ENCODE measurements around the gene MTFR1L. TPM values are rescaled to one million over a fixed set of nuclear protein-coding genes. Genes with fewer than 3 reads are reported as not detected.

MTFR1L gene
- total and polyA plus RNA-seq, 8 donors = 39.3 to 301 (median 59.3) TPM

DNA sequence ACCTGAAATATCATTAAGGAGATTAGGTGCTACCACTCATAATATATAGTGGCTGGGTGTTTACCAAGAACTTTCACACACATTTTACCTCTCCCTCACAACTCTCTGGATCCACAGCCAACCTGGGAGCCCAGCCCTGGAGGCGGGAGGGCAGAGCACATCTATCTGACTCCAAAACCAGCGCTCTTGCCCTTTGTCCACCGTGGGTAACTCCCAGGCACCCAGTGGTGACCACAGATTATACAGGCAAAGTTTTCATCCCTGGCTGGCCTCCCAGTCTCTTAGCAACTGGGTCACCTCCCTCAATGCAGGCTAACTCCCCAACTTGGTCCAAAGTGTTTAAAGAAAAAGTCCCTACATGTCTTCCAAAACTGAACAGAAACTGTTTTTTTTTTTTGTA, 53.4 kb downstream of the MTFR1L start:
- Histone ChIP-seq H3K27ac (peak overlapping the region; percentile 9 to 55 (median 39)), H3K4me1 (peaks cover 56 to 76% (median 65%) of the 10 kb centered on the region in 4 donors), H3K9me3 (no peaks in the 10 kb centered on the region), H3K36me3 (peaks cover 0 to 14% (median 3%) of the 10 kb centered on the region in 4 donors), H3K27me3 (no peaks in the 10 kb centered on the region), H3K4me3 (no peak overlapping the region)
- peak; percentile 61 to 64 for DNase-seq
- WGBS, 5 donors = 30 to 48% (median 39%) methylated on average over 3 of the region's 3 CpGs
- intact Hi-C loops (cut with DNase I; ENCODE audit: low total_unique reads) = no loop called here
- TF ChIP-seq POLR2AphosphoS5 (IDR thresholded peaks at IDR 0.05) = no peak
- TF ChIP-seq, protein P1, sequence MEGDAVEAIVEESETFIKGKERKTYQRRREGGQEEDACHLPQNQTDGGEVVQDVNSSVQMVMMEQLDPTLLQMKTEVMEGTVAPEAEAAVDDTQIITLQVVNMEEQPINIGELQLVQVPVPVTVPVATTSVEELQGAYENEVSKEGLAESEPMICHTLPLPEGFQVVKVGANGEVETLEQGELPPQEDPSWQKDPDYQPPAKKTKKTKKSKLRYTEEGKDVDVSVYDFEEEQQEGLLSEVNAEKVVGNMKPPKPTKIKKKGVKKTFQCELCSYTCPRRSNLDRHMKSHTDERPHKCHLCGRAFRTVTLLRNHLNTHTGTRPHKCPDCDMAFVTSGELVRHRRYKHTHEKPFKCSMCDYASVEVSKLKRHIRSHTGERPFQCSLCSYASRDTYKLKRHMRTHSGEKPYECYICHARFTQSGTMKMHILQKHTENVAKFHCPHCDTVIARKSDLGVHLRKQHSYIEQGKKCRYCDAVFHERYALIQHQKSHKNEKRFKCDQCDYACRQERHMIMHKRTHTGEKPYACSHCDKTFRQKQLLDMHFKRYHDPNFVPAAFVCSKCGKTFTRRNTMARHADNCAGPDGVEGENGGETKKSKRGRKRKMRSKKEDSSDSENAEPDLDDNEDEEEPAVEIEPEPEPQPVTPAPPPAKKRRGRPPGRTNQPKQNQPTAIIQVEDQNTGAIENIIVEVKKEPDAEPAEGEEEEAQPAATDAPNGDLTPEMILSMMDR (IDR thresholded peaks at IDR 0.05) = no peak
- no peak for TF ChIP-seq POLR2A (IDR thresholded peaks at IDR 0.05)
- no peak for TF ChIP-seq EP300 (IDR thresholded peaks at IDR 0.05)

DNA sequence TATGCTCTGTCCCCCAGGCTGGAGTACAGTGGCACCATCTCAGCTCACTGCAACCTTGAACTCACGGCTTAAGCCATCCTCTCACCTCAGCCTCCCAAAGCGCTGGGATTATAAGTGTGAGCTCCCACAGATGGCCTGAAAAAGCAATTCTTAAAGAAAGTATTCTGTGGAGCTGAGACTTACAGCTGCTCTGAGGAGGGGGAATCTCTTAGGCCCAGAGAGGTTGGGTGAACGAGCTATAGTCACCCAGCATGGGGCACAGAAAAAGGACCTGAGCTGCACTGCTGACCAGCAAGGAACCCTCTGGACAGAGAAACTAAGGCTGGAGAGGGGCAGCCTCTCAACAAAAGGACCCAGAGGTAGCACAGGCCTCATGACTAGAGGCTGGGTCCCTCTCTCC, 54.5 kb downstream of the MTFR1L start:
- Histone ChIP-seq H3K4me3 (peak overlapping the region in 3 of 4 donors; percentile 55 to 80 (median 71)), H3K9me3 (no peaks in the 10 kb centered on the region), H3K27me3 (no peaks in the 10 kb centered on the region), H3K4me1 (peaks cover 55 to 71% (median 61%) of the 10 kb centered on the region in 4 donors), H3K36me3 (peaks cover 0 to 10% (median 3%) of the 10 kb centered on the region in 4 donors), H3K27ac (peak overlapping the region; percentile 79 to 91 (median 87))
- WGBS, 5 donors = 89 to 97% (median 94%) methylated on average over 3 of the region's 3 CpGs
- DNase-seq = no peak
- intact Hi-C loops (cut with DNase I; ENCODE audit: low total_unique reads) = no loop called here
- no peak for TF ChIP-seq POLR2A (IDR thresholded peaks at IDR 0.05)
- TF ChIP-seq, protein P1 (IDR thresholded peaks at IDR 0.05) = no peak
- no peak for TF ChIP-seq EP300 (IDR thresholded peaks at IDR 0.05)
- TF ChIP-seq POLR2AphosphoS5 (IDR thresholded peaks at IDR 0.05) = no peak

GRCh38 chr1:25874635-25875153, 54.9 kb downstream of the MTFR1L start:
- Histone ChIP-seq H3K4me1 (peaks cover 57 to 75% (median 65%) of the 10 kb centered on the region in 4 donors), H3K4me3 (peak overlapping the region; percentile 55 to 80 (median 72)), H3K27me3 (no peaks in the 10 kb centered on the region), H3K36me3 (peaks cover 0 to 7% (median 3%) of the 10 kb centered on the region in 4 donors), H3K27ac (peak overlapping the region; percentile 79 to 91 (median 87)), H3K9me3 (no peaks in the 10 kb centered on the region)
- 18 to 32% (median 26%) methylated on average over 8 of the region's 8 CpGs for WGBS, 5 donors
- TF ChIP-seq POLR2AphosphoS5 (IDR thresholded peaks at IDR 0.05) (no peak), POLR2A (IDR thresholded peaks at IDR 0.05) (no peak), EP300 (IDR thresholded peaks at IDR 0.05) (no peak)
- TF ChIP-seq, protein P1 (IDR thresholded peaks at IDR 0.05) = no peak
- intact Hi-C loops (cut with DNase I; ENCODE audit: low total_unique reads) = no loop called here
- DNase-seq = no peak

DNA sequence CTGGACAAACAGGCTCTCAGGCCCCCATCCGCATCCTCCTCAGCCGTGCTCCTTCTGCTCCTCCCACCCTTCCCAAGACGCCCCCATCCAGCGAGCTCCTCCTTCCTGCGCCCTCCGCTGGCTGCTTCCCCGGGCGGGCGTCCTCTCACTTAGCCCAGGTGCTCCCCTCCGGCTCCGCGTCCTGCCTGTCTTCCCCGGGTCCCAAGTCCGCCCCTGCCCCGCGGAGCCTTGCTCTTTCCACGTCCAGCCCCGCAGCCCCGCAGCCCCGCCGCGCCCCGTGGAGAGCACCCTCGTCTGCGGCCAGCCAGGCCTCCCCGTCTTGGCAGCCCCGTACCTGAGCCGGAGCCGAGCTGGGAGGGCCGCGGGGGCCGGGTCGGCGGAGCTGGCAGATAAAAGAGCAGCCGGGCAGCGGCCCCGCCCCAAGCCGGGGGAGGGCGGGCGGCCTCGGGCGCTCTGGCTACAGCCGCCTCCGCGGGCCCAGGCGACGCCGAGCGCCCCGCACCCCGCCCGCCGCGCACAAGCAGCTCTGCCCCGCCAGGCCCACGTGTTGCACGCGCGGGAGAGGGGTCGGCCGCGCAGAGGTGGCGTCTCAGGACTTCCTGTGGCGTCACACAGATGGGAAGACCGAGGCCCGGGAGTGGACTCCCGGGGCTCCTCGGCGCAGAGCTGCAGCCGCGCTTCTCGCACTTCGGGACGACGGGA, 55.6 kb downstream of the MTFR1L start, which contains the start of gene PAQR7:
PAQR7 (minus strand) TSS at position 555 of the 702 bp plus-strand sequence. CDS start 11,869 bp downstream, outside the sequence.
- peak; percentile 87 to 95 for DNase-seq
- Histone ChIP-seq H3K27ac (peak within 1 kb of the TSS; percentile 79 to 91 (median 87)), H3K27me3 (no peaks in the 10 kb centered on the region), H3K4me1 (peaks cover 57 to 79% (median 66%) of the 10 kb centered on the region in 4 donors), H3K9me3 (no peaks in the 10 kb centered on the region), H3K36me3 (peaks cover 0 to 2% (median under 1%) of the 10 kb centered on the region in 4 donors), H3K4me3 (peak within 1 kb of the TSS; percentile 55 to 80 (median 72))
- intact Hi-C loops (cut with DNase I; ENCODE audit: low total_unique reads) = no loop called here
- 0 to 1% (median 1%) methylated on average over 35 to 75 of the region's 75 CpGs for WGBS, 5 donors
- TF ChIP-seq POLR2AphosphoS5 (IDR thresholded peaks at IDR 0.05) (peak in 1 of 3 donors; percentile 58), POLR2A (IDR thresholded peaks at IDR 0.05) (no peak)

Measured in stomach (tissue), 9 donors.